Fibroblast of pulmonary artery (primary cell): ENCODE data around the gene ARMC2.

Source experiments
- DNase-seq: peaks from one replicate; pipeline ENCODE4 v3.0.0-alpha.2; 2010; ENCODE audit warnings: low read depth
- H3K4me3 ChIP-seq: replicated peaks from 2 replicates; pipeline ENCODE4 v1.5.1; 2011; ENCODE audit warnings: low read depth, mild to moderate bottlenecking, control low read depth, low read length, moderate library complexity
- TF ChIP-seq, protein P1 (sequence below): IDR thresholded peaks from 2 replicates; pipeline ENCODE4 v1.5.1; 2011; ENCODE audit warnings: mild to moderate bottlenecking, control low read depth, low read length, inconsistent platforms; ENCODE audit errors: missing control alignments

The ARMC2 gene

DNA sequence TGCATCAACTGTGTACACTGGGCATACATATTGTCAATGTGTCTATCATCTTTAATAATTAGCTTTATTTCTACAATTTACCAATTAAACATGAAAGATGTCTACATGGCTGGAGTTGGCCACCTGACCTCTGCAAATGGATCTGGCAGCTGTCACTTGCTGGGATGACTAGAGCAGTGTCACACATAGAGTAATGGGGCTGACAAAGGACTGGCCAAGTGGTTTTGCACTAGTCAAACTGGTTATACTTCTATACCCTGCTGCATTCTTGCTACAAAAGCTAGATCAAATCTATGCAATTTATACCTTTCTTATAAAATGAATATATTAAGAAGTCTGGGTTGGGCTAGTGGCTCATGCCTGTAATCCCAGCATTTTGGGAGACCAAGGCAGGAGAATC is 147.1 kb downstream of the ARMC2 start:
- H3K4me3 ChIP-seq: no peak overlapping the region
- TF ChIP-seq, protein P1, sequence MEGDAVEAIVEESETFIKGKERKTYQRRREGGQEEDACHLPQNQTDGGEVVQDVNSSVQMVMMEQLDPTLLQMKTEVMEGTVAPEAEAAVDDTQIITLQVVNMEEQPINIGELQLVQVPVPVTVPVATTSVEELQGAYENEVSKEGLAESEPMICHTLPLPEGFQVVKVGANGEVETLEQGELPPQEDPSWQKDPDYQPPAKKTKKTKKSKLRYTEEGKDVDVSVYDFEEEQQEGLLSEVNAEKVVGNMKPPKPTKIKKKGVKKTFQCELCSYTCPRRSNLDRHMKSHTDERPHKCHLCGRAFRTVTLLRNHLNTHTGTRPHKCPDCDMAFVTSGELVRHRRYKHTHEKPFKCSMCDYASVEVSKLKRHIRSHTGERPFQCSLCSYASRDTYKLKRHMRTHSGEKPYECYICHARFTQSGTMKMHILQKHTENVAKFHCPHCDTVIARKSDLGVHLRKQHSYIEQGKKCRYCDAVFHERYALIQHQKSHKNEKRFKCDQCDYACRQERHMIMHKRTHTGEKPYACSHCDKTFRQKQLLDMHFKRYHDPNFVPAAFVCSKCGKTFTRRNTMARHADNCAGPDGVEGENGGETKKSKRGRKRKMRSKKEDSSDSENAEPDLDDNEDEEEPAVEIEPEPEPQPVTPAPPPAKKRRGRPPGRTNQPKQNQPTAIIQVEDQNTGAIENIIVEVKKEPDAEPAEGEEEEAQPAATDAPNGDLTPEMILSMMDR: no peak
- DNase-seq: no peak

DNA sequence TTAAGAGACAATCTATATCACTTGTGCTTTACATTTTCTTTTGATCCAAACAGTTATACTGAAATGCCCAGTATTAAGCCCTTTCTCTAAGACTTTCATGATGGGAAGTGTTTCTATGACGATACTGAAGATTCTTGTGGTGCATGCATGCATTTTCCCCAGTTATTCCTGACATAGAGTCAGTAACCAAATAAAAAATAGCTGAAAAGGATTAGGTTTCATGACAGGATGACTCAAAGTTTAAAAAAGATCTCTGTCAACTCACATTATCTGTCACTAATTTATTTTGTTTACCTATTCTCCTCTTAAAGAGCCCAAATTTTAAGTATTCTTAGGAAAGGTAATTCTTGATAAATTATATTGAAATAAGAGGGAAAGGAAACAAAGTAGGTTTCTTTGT is 148.0 kb downstream of the ARMC2 start:
- H3K4me3 ChIP-seq: no peak overlapping the region
- TF ChIP-seq, protein P1: no peak
- no peak for DNase-seq

DNA sequence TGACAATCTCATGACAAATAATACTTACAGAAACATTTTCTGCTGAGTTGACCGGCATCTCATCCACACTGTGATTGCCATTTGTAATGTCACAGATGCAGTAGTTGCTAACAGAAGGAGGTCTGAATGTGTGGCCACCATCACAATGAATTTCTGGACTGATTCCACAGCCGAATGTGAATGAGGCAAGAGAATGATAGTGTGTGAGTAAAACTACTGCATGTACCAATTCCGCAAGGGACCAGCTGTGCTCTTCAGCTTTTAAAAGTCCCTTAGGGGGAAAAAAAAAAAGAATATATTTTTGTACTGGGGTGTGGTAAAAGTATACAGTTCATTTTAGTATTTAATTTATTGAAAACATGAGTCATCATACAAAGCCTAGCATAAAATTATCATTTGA is 150.3 kb downstream of the ARMC2 start:
- TF ChIP-seq, protein P1: no peak
- no peak overlapping the region for H3K4me3 ChIP-seq
- DNase-seq: no peak

DNA sequence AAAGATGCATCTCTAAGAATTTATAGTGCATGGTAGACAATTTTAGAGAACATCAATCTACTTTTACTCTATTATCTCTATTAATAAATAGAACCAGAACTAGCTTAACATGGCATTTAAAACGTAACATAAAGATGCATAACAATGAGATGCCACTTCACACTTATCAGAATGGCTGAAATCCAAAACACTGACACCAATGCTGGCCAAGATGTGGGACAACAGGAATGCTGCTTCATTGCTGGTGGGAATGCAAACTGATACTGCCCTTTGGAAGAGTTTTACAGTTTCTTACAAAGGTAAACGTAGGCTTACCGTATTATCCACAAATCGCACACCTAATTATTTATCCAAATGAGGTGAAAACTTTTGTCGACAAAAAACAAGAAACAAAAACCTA is 151.2 kb downstream of the ARMC2 start:
- DNase-seq: no peak
- H3K4me3 ChIP-seq: no peak overlapping the region
- TF ChIP-seq, protein P1: no peak

GRCh38 chr6:109000289-109000688 is 152.1 kb downstream of the ARMC2 start:
- TF ChIP-seq, protein P1: no peak
- no peak for DNase-seq
- H3K4me3 ChIP-seq: no peak overlapping the region

DNA sequence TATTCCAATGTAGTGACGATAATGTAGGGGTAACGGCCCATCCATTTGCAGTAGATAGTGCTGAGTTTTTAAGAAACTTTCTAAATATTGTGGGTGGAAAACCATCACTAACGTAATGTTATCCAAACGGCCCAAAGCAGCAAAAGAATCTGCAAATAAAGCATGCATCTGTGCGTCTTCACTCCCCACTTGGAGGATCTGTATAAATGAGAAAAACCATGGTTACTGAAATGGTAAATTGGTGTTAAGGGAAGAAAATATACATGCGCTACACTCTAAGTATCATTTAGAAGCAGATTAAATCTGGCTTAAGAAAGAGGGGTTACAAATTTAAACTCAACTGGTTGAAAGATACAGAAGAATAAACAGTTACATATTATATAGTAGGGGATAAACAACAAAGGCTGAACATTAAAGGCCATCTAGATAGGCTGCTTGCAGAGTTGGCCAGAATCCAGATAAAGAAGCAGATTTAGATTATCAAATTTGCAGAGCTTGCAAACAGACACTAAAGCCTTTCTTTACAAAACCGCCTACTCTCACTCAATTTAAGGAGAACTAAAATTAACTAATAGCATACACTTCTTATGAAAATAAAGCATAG is 153.2 kb downstream of the ARMC2 start:
- no peak for DNase-seq
- H3K4me3 ChIP-seq: no peak overlapping the region
- TF ChIP-seq, protein P1: no peak

- no peak overlapping the region for H3K4me3 ChIP-seq
- peak; percentile 79 for DNase-seq
- TF ChIP-seq, protein P1: no peak
Measured at GRCh38 chr6:109002051-109002697, 154.0 kb downstream of the ARMC2 start.
